Stimulated activated CD4-positive, alpha-beta T cell treated with anti-CD3 and anti-CD28 coated beads, TNF-alpha, amount 100 ng/mL, for 1 hour (primary cell): ENCODE results near the gene LRRC43.
"Not testable (repeated sequence)": the region's sequence is repeated elsewhere in the genome, so short reads cannot be mapped to it uniquely, and the experiment has no call there.

ENCODE experiments used
- DNase-seq, 3 donors: peaks; one replicate each; pipeline ENCODE4 v3.0.0-alpha.2; 2020; ENCODE audit warnings: low read depth in 3 of 3, low spot score in 1 of 3

The LRRC43 gene

GRCh38 chr12:122190842-122191668 lies 8.1 kb downstream of the LRRC43 start:
- peak in 2 of 3 donors; percentile 33 to 55 for DNase-seq

GRCh38 chr12:122192441-122192840 lies 9.5 kb downstream of the LRRC43 start:
- no peak for DNase-seq

GRCh38 chr12:122194804-122195203 lies 11.9 kb downstream of the LRRC43 start:
- DNase-seq, result no peak

- DNase-seq, result no peak
These were observed 12.5 kb downstream of the LRRC43 start for GRCh38 chr12:122195405-122195804.

GRCh38 chr12:122197612-122197966 lies 14.7 kb downstream of the LRRC43 start:
- no peak for DNase-seq

- DNase-seq, result no peak
These were observed 16.8 kb downstream of the LRRC43 start for GRCh38 chr12:122199484-122200355.

- DNase-seq, result no peak
These were observed 17.7 kb downstream of the LRRC43 start for GRCh38 chr12:122200541-122201175.

GRCh38 chr12:122201381-122201780 lies 18.5 kb downstream of the LRRC43 start:
- no peak for DNase-seq

GRCh38 chr12:122202017-122202416 lies 19.1 kb downstream of the LRRC43 start:
- no peak for DNase-seq

- DNase-seq, result not testable (repeated sequence)
These were observed 19.9 kb downstream of the LRRC43 start for GRCh38 chr12:122202811-122203210.

- peak; percentile 36 to 52 (median 39) for DNase-seq
These were observed 20.6 kb downstream of the LRRC43 start, which contains the start of gene B3GNT4 for GRCh38 chr12:122203301-122204166. B3GNT4 (plus strand) TSS chr12:122203709; CDS start chr12:122204619, 910 bp downstream.

- no peak for DNase-seq
These were observed 21.5 kb downstream of the LRRC43 start for GRCh38 chr12:122204167-122205052.

- no peak for DNase-seq
These were observed 22.4 kb downstream of the LRRC43 start for GRCh38 chr12:122205053-122205925.

- no peak for DNase-seq
These were observed 23.4 kb downstream of the LRRC43 start for GRCh38 chr12:122206111-122206881.

GRCh38 chr12:122206976-122207375 lies 24.1 kb downstream of the LRRC43 start:
- no peak for DNase-seq

GRCh38 chr12:122207391-122207790 lies 24.5 kb downstream of the LRRC43 start:
- DNase-seq, result no peak

- no peak for DNase-seq
These were observed 25.3 kb downstream of the LRRC43 start for GRCh38 chr12:122208073-122208820.
